ENCODE results near the gene PFKFB2.

The PFKFB2 gene

GRCh38 chr1:207067185-207067584, 14.1 kb downstream of the PFKFB2 start:
- no peak for DNase-seq (ENCODE audit: low read depth)

GRCh38 chr1:207067665-207068064, 14.6 kb downstream of the PFKFB2 start:
- DNase-seq (ENCODE audit: low read depth), result no peak

GRCh38 chr1:207069061-207069460, 16.0 kb downstream of the PFKFB2 start:
- DNase-seq (ENCODE audit: low read depth), result no peak

- no peak for DNase-seq (ENCODE audit: low read depth)
These were observed 16.9 kb downstream of the PFKFB2 start for GRCh38 chr1:207069858-207070506.

GRCh38 chr1:207070811-207071210, 17.7 kb downstream of the PFKFB2 start:
- DNase-seq (ENCODE audit: low read depth), result no peak

GRCh38 chr1:207071426-207071825, 18.4 kb downstream of the PFKFB2 start:
- no peak for DNase-seq (ENCODE audit: low read depth)

GRCh38 chr1:207072233-207072632, 19.2 kb downstream of the PFKFB2 start:
- DNase-seq (ENCODE audit: low read depth), result no peak

GRCh38 chr1:207073906-207074820, 21.1 kb downstream of the PFKFB2 start:
- no peak for DNase-seq (ENCODE audit: low read depth)

- no peak for DNase-seq (ENCODE audit: low read depth)
These were observed 23.3 kb downstream of the PFKFB2 start for GRCh38 chr1:207076181-207076955.

GRCh38 chr1:207077012-207077411, 23.9 kb downstream of the PFKFB2 start:
- no peak for DNase-seq (ENCODE audit: low read depth)

GRCh38 chr1:207077470-207078377, 24.6 kb downstream of the PFKFB2 start:
- DNase-seq (ENCODE audit: low read depth), result peak; percentile 51

GRCh38 chr1:207078578-207079132, 25.6 kb downstream of the PFKFB2 start:
- DNase-seq (ENCODE audit: low read depth), result no peak

- no peak for DNase-seq (ENCODE audit: low read depth)
These were observed 26.7 kb downstream of the PFKFB2 start for GRCh38 chr1:207079706-207080241.

GRCh38 chr1:207081088-207081487, 28.0 kb downstream of the PFKFB2 start:
- DNase-seq (ENCODE audit: low read depth), result no peak

GRCh38 chr1:207081806-207082205, 28.7 kb downstream of the PFKFB2 start:
- DNase-seq (ENCODE audit: low read depth), result no peak

GRCh38 chr1:207084232-207084631, 31.2 kb downstream of the PFKFB2 start:
- peak; percentile 10 for DNase-seq (ENCODE audit: low read depth)

- peak; percentile 70 for DNase-seq (ENCODE audit: low read depth)
These were observed 31.7 kb downstream of the PFKFB2 start for GRCh38 chr1:207084701-207085180.

- DNase-seq (ENCODE audit: low read depth), result no peak
These were observed 32.8 kb downstream of the PFKFB2 start for GRCh38 chr1:207085887-207086286.

GRCh38 chr1:207088161-207088560, 35.1 kb downstream of the PFKFB2 start:
- DNase-seq (ENCODE audit: low read depth), result peak; percentile 30

All from non-pigmented ciliary epithelial cell (primary cell).